Central memory CD4-positive, alpha-beta T cell (primary cell): ENCODE measurements around the gene IFT122.

ENCODE experiments used
- DNase-seq: peaks from one replicate; pipeline ENCODE4 v3.0.0; 2022

IFT122 gene

GRCh38 chr3:129562803-129563202, 122.8 kb downstream of the IFT122 start:
- no peak for DNase-seq

GRCh38 chr3:129563332-129563731, 123.3 kb downstream of the IFT122 start:
- no peak for DNase-seq

- DNase-seq, result no peak
Observed at GRCh38 chr3:129563850-129564535, 124.0 kb downstream of the IFT122 start.

- no peak for DNase-seq
Observed at GRCh38 chr3:129564981-129565644, 125.1 kb downstream of the IFT122 start.

- no peak for DNase-seq
Observed at GRCh38 chr3:129565902-129566301, 125.9 kb downstream of the IFT122 start.

- DNase-seq, result no peak
Observed at GRCh38 chr3:129567176-129567705, 127.2 kb downstream of the IFT122 start.

GRCh38 chr3:129567939-129568338, 127.9 kb downstream of the IFT122 start:
- no peak for DNase-seq

- DNase-seq, result no peak
Observed at GRCh38 chr3:129569856-129570255, 129.8 kb downstream of the IFT122 start.
